C4-2B (cell line): Measurements from ENCODE around the gene CUX1.

Source experiments
- H3K27ac ChIP-seq: fragments of 450-650 bp; 2 replicates; pipeline ENCODE4 v1.5.1; 2017
- ZFX ChIP-seq: fragments of 450-650 bp; IDR thresholded peaks from 2 replicates; pipeline ENCODE4 v1.6.1; 2017
- TF ChIP-seq, protein P1 (sequence below): fragments of 450-650 bp; conservative IDR thresholded peaks from 2 replicates; pipeline ENCODE4 v1.5.1; 2017; ENCODE audit warnings: mild to moderate bottlenecking

Gene CUX1

GRCh38 chr7:101874028-101874427 lies 56.6 kb downstream of the CUX1 start:
- TF ChIP-seq, protein P1, sequence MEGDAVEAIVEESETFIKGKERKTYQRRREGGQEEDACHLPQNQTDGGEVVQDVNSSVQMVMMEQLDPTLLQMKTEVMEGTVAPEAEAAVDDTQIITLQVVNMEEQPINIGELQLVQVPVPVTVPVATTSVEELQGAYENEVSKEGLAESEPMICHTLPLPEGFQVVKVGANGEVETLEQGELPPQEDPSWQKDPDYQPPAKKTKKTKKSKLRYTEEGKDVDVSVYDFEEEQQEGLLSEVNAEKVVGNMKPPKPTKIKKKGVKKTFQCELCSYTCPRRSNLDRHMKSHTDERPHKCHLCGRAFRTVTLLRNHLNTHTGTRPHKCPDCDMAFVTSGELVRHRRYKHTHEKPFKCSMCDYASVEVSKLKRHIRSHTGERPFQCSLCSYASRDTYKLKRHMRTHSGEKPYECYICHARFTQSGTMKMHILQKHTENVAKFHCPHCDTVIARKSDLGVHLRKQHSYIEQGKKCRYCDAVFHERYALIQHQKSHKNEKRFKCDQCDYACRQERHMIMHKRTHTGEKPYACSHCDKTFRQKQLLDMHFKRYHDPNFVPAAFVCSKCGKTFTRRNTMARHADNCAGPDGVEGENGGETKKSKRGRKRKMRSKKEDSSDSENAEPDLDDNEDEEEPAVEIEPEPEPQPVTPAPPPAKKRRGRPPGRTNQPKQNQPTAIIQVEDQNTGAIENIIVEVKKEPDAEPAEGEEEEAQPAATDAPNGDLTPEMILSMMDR = no peak
- TF ChIP-seq ZFX = no peak
- H3K27ac ChIP-seq = no peak overlapping the region

GRCh38 chr7:101875283-101875846 lies 57.9 kb downstream of the CUX1 start:
- H3K27ac ChIP-seq = no peak overlapping the region
- no peak for TF ChIP-seq ZFX

- no peak overlapping the region for H3K27ac ChIP-seq
- TF ChIP-seq, protein P1 = no peak
- TF ChIP-seq ZFX = no peak
Observed at GRCh38 chr7:101877882-101878591, 60.6 kb downstream of the CUX1 start.

- TF ChIP-seq ZFX = no peak
- TF ChIP-seq, protein P1 = no peak
- H3K27ac ChIP-seq = no peak overlapping the region
Observed at GRCh38 chr7:101878938-101879337, 61.5 kb downstream of the CUX1 start.

- no peak for TF ChIP-seq ZFX
- TF ChIP-seq, protein P1 = no peak
- no peak overlapping the region for H3K27ac ChIP-seq
Observed at GRCh38 chr7:101879565-101879964, 62.1 kb downstream of the CUX1 start.

- TF ChIP-seq, protein P1 = no peak
- no peak for TF ChIP-seq ZFX
- H3K27ac ChIP-seq = peak overlapping the region; percentile 83
Observed at GRCh38 chr7:101880282-101881054, 63.0 kb downstream of the CUX1 start.

- peak overlapping the region; percentile 83 for H3K27ac ChIP-seq
- no peak for TF ChIP-seq ZFX
- TF ChIP-seq, protein P1 = no peak
Observed at GRCh38 chr7:101882005-101882421, 64.6 kb downstream of the CUX1 start.
